IMR-90 (cell line): ENCODE measurements around the gene GAMT. TPM values are rescaled to one million over a fixed set of nuclear protein-coding genes. Genes with fewer than 3 reads are reported as not detected.

Source experiments
- ATAC-seq: fragments of 200-7000 bp; cut with Tn5 transposase; 2 replicates; pipeline ENCODE4 v1.9.1; 2020; ENCODE audit warnings: low read depth, mild to moderate bottlenecking, moderate library complexity
- BruUV-seq: library from RNA; stranded (reverse); fragments of 400-500 nt; replicated peaks from 2 replicates; lab custom pipeline; 2021; lab: Mats Ljungman, UMichigan
- CTCF ChIA-PET: fragments of 300-600 bp; formaldehyde crosslinking; extraction: SDS; loops from one replicate; lab custom pipeline; 2021; ENCODE audit warnings: antibody characterized with exemption; lab: Yijun Ruan, JAX
- POLR2A ChIA-PET: fragments of 300-600 bp; sonication (Branson Sonifier 250); formaldehyde crosslinking; loops from one replicate; lab custom pipeline; 2022; ENCODE audit warnings: antibody characterized with exemption; ENCODE audit not compliant: unreplicated experiment; lab: Charles Lee
- DNase-seq: peaks from one replicate; pipeline ENCODE4 v3.0.0; 2013
- H2AFZ ChIP-seq: replicated peaks from 2 replicates; pipeline ENCODE3; 2013; ENCODE audit warnings: low read length, mild to moderate bottlenecking; ENCODE audit not compliant: poor library complexity
- H2AK5ac ChIP-seq: 2 replicates; pipeline ENCODE4 v1.6.1; 2013; ENCODE audit warnings: low read depth, low read length, inconsistent platforms
- H2AK9ac ChIP-seq: replicated peaks from 2 replicates; pipeline ENCODE3; 2013; ENCODE audit warnings: mild to moderate bottlenecking, low read depth, low read length, moderate library complexity; ENCODE audit not compliant: poor library complexity
- H2BK120ac ChIP-seq: 2 replicates; pipeline ENCODE4 v1.6.1; 2013; ENCODE audit warnings: low read depth, low read length, inconsistent platforms
- H2BK15ac ChIP-seq: 3 replicates; pipeline ENCODE4 v1.6.1; 2013; ENCODE audit warnings: low read depth, low read length, inconsistent platforms
- H2BK20ac ChIP-seq: 2 replicates; pipeline ENCODE4 v1.6.1; 2013; ENCODE audit warnings: low read depth, mild to moderate bottlenecking, inconsistent platforms, low read length, moderate library complexity
- H2BK5ac ChIP-seq: 2 replicates; pipeline ENCODE4 v1.6.1; 2013; ENCODE audit warnings: mild to moderate bottlenecking, low read depth, low read length, inconsistent platforms; ENCODE audit not compliant: poor library complexity, severe bottlenecking
- H3K14ac ChIP-seq: replicated peaks from 2 replicates; pipeline ENCODE4 v1.6.1; 2013; ENCODE audit warnings: low read depth, low read length, inconsistent platforms
- H3K18ac ChIP-seq: 2 replicates; pipeline ENCODE4 v1.6.1; 2013; ENCODE audit warnings: low read depth, low read length, control low read depth
- H3K23ac ChIP-seq: 2 replicates; pipeline ENCODE4 v1.6.1; 2013; ENCODE audit warnings: low read depth, low read length, inconsistent platforms
- H3K27ac ChIP-seq: 2 replicates; pipeline ENCODE4 v1.5.1; 2013; ENCODE audit warnings: mild to moderate bottlenecking, control low read depth, low read length; ENCODE audit not compliant: insufficient read depth
- H3K27me3 ChIP-seq: 2 replicates; pipeline ENCODE4 v1.6.1; 2013; ENCODE audit warnings: low read length; ENCODE audit not compliant: control insufficient read depth, insufficient read depth
- H3K36me3 ChIP-seq: 2 replicates; pipeline ENCODE4 v1.6.1; 2013; ENCODE audit warnings: low read length, mixed read lengths; ENCODE audit not compliant: control insufficient read depth, insufficient read depth
- H3K4ac ChIP-seq: 2 replicates; pipeline ENCODE4 v1.6.1; 2013; ENCODE audit warnings: low read depth, low read length, inconsistent platforms
- H3K4me1 ChIP-seq: 2 replicates; pipeline ENCODE4 v1.6.1; 2013; ENCODE audit warnings: low read length, mixed read lengths; ENCODE audit not compliant: control insufficient read depth, insufficient read depth
- H3K4me2 ChIP-seq: 2 replicates; pipeline ENCODE4 v1.6.1; 2013; ENCODE audit warnings: low read depth, mild to moderate bottlenecking, control low read depth, low read length, moderate library complexity
- H3K4me3 ChIP-seq: 2 replicates; pipeline ENCODE4 v1.5.1; 2013; ENCODE audit warnings: low read depth, mild to moderate bottlenecking, control low read depth, low read length, moderate library complexity; ENCODE audit not compliant: insufficient read depth
- H3K56ac ChIP-seq: 2 replicates; pipeline ENCODE4 v1.6.1; 2013; ENCODE audit warnings: low read length, inconsistent platforms; ENCODE audit not compliant: insufficient read depth; ENCODE audit errors: extremely low read depth
- H3K79me1 ChIP-seq, 2 experiments: 2 replicates each; pipeline ENCODE4 v1.6.1; 2013; ENCODE audit warnings: low read length in 2 of 2, inconsistent platforms in 1 of 2, low read depth in 1 of 2
- H3K9ac ChIP-seq: 2 replicates; pipeline ENCODE4 v1.6.1; 2013; ENCODE audit warnings: low read depth, low read length, control low read depth
- H3K9me1 ChIP-seq: 2 replicates; pipeline ENCODE4 v1.6.1; 2013; ENCODE audit warnings: low read length, inconsistent platforms; ENCODE audit not compliant: insufficient read depth
- H3K9me3 ChIP-seq: 2 replicates; pipeline ENCODE4 v1.6.1; 2013; ENCODE audit warnings: low read length; ENCODE audit not compliant: control insufficient read depth, insufficient read depth
- H4K20me1 ChIP-seq: 2 replicates; pipeline ENCODE4 v1.6.1; 2013; ENCODE audit warnings: low read length, inconsistent platforms; ENCODE audit not compliant: insufficient read depth
- H4K5ac ChIP-seq: 2 replicates; pipeline ENCODE4 v1.6.1; 2013; ENCODE audit warnings: mild to moderate bottlenecking, low read depth, low read length, control low read depth
- H4K8ac ChIP-seq, 2 experiments: 2 replicates each; pipeline ENCODE4 v1.6.1; 2013; ENCODE audit warnings: low read depth in 2 of 2, low read length in 2 of 2, control low read depth in 1 of 2, inconsistent platforms in 1 of 2
- H4K91ac ChIP-seq: 2 replicates; pipeline ENCODE4 v1.6.1; 2013; ENCODE audit warnings: low read depth, low read length, inconsistent platforms; ENCODE audit not compliant: insufficient read depth
- FOS ChIP-seq: fragments of 150-350 bp; IDR thresholded peaks from 2 replicates; pipeline ENCODE4 v1.6.1; 2016; ENCODE audit warnings: low read depth, low read length
- MXI1 ChIP-seq: IDR thresholded peaks from 2 replicates; pipeline ENCODE4 v1.6.1; 2012; ENCODE audit warnings: low read depth, mild to moderate bottlenecking, low read length, moderate library complexity, borderline replicate concordance
- NFE2L2 ChIP-seq: fragments of 150-350 bp; IDR thresholded peaks from 2 replicates; pipeline ENCODE4 v1.6.1; 2016; ENCODE audit warnings: low read depth, mild to moderate bottlenecking, low read length
- POLR2A ChIP-seq: IDR thresholded peaks from 2 replicates; pipeline ENCODE4 v1.6.1; 2012; ENCODE audit warnings: mild to moderate bottlenecking, low read depth, low read length
- WGBS, 2 experiments: methylation state at CpG; one replicate each; pipeline versions ENCODE4 v1.1.5 to v1.1.7; 2013; ENCODE audit warnings: missing lambda C conversion rate in 2 of 2; ENCODE audit not compliant: insufficient read length in 1 of 2; ENCODE audit errors: extremely low coverage in 2 of 2; 5-methylcytosine and 5-hydroxymethylcytosine counted together
- dilution Hi-C: fragments of 300-500 bp; cut with HindIII; formaldehyde crosslinking; loops from one replicate; pipeline ENCODE4 v1.14.3; 2018; ENCODE audit warnings: low sequenced_read_pairs; ENCODE audit not compliant: unreplicated experiment
- in situ Hi-C: fragments of 300-500 bp; cut with MboI; formaldehyde crosslinking; loops from 3 replicates; pipeline ENCODE4 v1.14.3; 2019; ENCODE audit warnings: low sequenced_read_pairs, inconsistent platforms, mixed read lengths
- intact Hi-C: fragments of 100-400 bp; cut with micrococcal nuclease; formaldehyde crosslinking; loops from 2 replicates; pipeline ENCODE4 v1.10.0; 2022
- polyA plus RNA-seq, 3 experiments: library from polyadenylated mRNA; depleted of rRNA; stranded (reverse); fragments of >200 nt; gene quantifications; 2 replicates each; pipeline ENCODE4 v1.2.3, GENCODE V29; 2012; ENCODE audit warnings: low replicate concordance in 1 of 3
- total RNA-seq: library from RNA; depleted of rRNA; stranded (reverse); fragments of >200 nt; gene quantifications from 2 replicates; pipeline ENCODE4 v1.2.3, GENCODE V29; 2012

The GAMT gene
- total and polyA plus RNA-seq, 2 of the 4 experiments (the other 2 are of a cell fraction), result 22.8 to 51.8 TPM

GRCh38 chr19:1408300-1409203 is 7.2 kb upstream of the GAMT start:
- TF ChIP-seq MXI1 (peak; percentile 82; the same call in 1 of the 2 replicates), POLR2A (peak; percentile 72; the same call in 1 of the 2 replicates), FOS (no peak), NFE2L2 (no peak)
- in situ Hi-C loops, result no loop called here
- Histone ChIP-seq H3K18ac (no peak overlapping the region; the same call in 1 of the 2 replicates), H2BK15ac (no peak overlapping the region), H3K14ac (peak overlapping the region; percentile 38), H3K36me3 (peaks cover 16% of the 10 kb centered on the region; the same call in 1 of the 2 replicates), H3K4me3 (peak overlapping the region; percentile 85), H3K9me1 (peaks cover 8% of the 10 kb centered on the region), H4K8ac (peak overlapping the region in 1 of 2 experiments; percentile 44; a peak in 1 of 4 replicates), H4K20me1 (peaks cover 56% of the 10 kb centered on the region), H2AK5ac (peak overlapping the region; percentile 59), H2AFZ (peak overlapping the region; percentile 40), H2AK9ac (peak overlapping the region; percentile 99), H4K5ac (no peak overlapping the region), H3K4ac (peak overlapping the region; percentile 72), H3K9me3 (no peaks in the 10 kb centered on the region), H4K91ac (peak overlapping the region; percentile 46; the same call in 1 of the 2 replicates), H3K27me3 (no peaks in the 10 kb centered on the region), H2BK5ac (peak overlapping the region; percentile 55), H3K4me1 (peaks cover 24% of the 10 kb centered on the region), H3K27ac (peak overlapping the region; percentile 81), H2BK120ac (no peak overlapping the region), H3K79me1 (peaks cover 0 to 39% of the 10 kb centered on the region in 2 experiments; a peak in 2 of 4 replicates), H3K56ac (peak overlapping the region; percentile 46), H3K23ac (peak overlapping the region; percentile 82), H3K9ac (peak overlapping the region; percentile 69), H2BK20ac (no peak overlapping the region), H3K4me2 (peak overlapping the region; percentile 93)
- peak; percentile 50 for DNase-seq
- BruUV-seq, result no TSS peak
- dilution Hi-C loops, result no loop called here
- ChIA-PET POLR2A (no interaction called here), CTCF (no interaction called here)
- WGBS, 2 experiments, result 0% methylated on average over 7 of the region's 69 CpGs; no CpG with 5 or more reads in 1 of the 2 experiments
- peak; percentile 16 for ATAC-seq
- intact Hi-C loops, result loop anchor here (5.0 kb wide), 1 partner anchor 131 kb away; the partner anchor contains the start of gene FAM174C
